GM21367 (cell line): ENCODE results near the gene MAGI3.

ENCODE experiments used
- ATAC-seq: cut with Tn5 transposase; IDR thresholded peaks from one replicate; pipeline ENCODE4 v1.9.1; 2021; ENCODE audit not compliant: unreplicated experiment

MAGI3 gene

GRCh38 chr1:113647164-113647563 is 256.8 kb downstream of the MAGI3 start:
- no peak for ATAC-seq

DNA sequence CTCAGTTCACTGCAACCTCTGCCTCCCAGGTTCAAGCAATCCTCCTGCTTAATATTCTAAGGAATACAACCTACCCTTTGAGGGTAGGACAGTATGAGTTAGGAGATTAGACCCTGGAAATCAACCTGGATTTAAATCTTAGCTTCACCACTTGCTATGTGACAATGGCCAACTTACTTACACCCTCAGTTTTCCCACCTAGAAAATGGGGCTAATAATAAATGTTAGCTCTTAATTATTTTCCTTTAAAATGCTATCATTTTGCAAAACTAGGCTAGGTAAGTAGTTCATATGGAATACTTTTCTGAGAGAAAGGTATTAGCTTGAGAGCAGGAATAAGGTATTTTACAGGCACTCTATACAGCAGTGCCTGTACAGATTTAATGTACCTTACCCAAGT is 258.2 kb downstream of the MAGI3 start:
- ATAC-seq: no peak

GRCh38 chr1:113652771-113653170 is 262.5 kb downstream of the MAGI3 start:
- ATAC-seq: no peak

DNA sequence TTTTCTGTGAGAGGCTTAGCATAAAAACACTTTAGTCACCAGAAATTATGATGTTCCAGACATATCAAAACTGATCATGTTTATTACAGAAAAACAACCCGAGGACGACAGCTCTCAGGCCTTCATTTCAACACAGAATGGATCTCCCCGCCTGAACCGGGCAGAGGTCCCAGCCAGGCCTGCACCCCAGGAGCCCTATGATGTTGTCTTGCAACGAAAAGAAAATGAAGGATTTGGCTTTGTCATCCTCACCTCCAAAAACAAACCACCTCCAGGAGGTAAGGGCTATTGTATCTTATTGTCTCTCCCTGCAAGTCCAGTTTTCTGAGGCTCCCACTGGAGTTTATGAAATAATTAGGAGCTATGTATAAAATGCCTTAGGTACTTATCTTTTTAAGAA is 263.4 kb downstream of the MAGI3 start:
- no peak for ATAC-seq

DNA sequence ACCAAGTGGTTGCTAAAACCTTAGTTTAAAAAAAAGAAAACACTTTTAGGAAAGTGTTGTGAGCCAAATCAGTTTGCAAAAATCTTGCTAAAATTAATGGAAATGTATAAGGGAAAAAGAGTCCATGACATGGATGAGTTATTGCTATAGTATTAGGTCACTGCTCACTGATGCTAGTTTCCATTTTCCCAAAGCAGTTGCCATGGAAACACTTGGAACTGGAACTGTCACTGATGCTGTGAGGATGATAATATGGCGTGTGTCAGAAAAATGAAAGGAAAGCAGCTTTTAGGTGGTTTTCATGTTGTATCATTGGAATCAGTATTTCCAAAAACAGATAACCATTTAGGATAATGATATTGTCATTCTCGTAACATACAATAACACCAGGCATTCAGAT is 264.6 kb downstream of the MAGI3 start:
- ATAC-seq: no peak

GRCh38 chr1:113657126-113657525 is 266.8 kb downstream of the MAGI3 start:
- ATAC-seq: no peak

DNA sequence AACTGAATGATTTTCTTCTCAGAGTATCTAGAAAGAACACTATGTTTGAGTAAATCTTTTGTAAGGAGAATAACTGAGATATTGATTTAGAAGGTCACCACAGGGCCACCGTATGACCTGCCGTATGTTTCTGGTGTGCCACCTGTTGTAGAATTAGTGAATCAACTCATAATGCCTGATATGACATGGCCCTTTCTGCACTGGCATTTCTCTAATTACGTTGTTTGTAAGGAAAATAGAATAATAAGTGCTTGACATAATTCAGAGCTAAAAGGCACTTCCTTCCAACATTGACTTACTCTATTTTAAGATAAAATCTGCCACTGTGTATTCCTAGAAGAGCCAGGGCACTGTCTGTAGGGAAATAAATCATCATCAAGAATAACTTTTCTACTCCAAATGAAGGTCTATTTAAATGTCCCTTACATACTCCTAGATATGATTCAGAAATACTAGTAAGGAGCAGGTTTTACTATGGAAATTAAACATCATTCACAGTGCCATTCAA is 267.3 kb downstream of the MAGI3 start:
- no peak for ATAC-seq

DNA sequence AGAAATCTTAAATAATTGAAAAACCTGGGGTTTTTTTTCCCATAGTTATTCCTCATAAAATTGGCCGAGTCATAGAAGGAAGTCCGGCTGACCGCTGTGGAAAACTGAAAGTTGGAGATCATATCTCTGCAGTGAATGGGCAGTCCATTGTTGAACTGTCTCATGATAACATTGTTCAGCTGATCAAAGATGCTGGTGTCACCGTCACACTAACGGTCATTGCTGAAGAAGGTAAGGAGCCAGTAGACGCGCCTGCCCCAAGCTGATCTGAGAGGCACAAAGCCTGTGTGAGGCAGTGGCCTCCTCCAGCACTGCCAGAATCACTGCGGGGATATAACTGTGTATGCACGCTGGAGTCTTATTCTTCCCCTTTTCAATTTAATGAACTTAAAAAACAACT is 268.7 kb downstream of the MAGI3 start:
- no peak for ATAC-seq

GRCh38 chr1:113659556-113659955 is 269.2 kb downstream of the MAGI3 start:
- no peak for ATAC-seq

DNA sequence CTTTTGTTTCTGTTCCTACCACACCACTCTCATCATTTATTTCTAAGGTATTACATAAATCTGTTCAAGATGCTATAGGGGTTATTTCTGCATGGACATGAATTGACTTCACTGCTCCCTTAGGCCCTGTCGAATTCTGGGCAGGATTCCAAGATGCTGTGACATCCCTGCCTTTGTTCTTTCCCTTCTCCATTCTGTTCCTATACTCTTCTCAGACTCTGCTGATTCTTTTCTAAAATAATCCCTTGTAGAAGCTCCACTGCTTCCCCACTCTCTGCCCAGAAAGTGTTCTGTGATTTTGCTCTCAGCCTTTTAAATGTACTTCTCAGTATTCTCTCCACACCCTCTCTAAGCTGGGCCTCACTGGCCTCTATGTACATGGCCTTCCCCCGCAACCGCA is 269.8 kb downstream of the MAGI3 start:
- no peak for ATAC-seq

- ATAC-seq: no peak
Observed at GRCh38 chr1:113662101-113662500, 271.8 kb downstream of the MAGI3 start.

GRCh38 chr1:113663165-113663951 is 273.0 kb downstream of the MAGI3 start:
- no peak for ATAC-seq

GRCh38 chr1:113665071-113665470 is 274.8 kb downstream of the MAGI3 start:
- ATAC-seq: no peak

- no peak for ATAC-seq
Observed at GRCh38 chr1:113666126-113666525, 275.8 kb downstream of the MAGI3 start.

GRCh38 chr1:113669988-113670387 is 279.7 kb downstream of the MAGI3 start:
- ATAC-seq: no peak

DNA sequence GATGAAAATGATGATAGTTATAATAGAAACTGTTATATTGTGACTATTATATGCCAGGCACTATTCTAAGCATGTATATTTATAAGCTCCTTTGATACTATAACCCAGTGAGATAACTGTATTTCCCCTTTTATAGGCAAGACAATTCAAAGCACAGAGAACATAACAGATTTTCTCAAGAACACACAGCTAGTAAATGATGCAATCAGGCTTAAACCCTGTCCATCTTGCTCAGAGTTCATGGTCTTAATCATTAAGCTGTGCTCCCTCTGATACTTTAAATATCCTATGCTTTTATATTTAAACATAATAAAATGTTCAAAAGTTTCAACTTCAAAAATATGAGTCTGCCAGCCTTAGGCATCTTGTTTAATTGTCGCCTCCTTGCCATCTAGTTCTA is 280.3 kb downstream of the MAGI3 start:
- ATAC-seq: no peak

DNA sequence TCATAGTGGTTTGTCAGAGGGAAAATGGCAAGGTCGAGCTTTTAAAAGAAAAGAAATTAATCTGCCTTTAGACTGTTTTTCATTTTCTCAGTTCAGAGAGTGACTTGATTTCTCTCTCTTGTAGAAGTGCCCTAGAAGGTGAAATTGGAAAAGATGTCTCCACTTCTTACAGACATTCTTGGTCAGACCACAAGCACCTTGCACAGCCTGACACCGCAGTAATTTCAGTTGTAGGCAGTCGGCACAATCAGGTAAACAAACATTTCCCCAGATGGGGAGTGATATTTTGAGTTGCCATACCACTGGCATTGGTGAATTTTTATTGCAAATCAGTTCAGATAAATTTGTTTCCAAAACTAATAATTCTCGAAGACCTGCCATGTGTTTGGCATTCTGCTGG is 282.2 kb downstream of the MAGI3 start:
- ATAC-seq: no peak

GRCh38 chr1:113674591-113674990 is 284.3 kb downstream of the MAGI3 start:
- no peak for ATAC-seq

GRCh38 chr1:113675302-113675701 is 285.0 kb downstream of the MAGI3 start:
- ATAC-seq: no peak

- no peak for ATAC-seq
Observed at GRCh38 chr1:113676524-113676923, 286.2 kb downstream of the MAGI3 start.

GRCh38 chr1:113677250-113678158 is 287.2 kb downstream of the MAGI3 start:
- no peak for ATAC-seq

DNA sequence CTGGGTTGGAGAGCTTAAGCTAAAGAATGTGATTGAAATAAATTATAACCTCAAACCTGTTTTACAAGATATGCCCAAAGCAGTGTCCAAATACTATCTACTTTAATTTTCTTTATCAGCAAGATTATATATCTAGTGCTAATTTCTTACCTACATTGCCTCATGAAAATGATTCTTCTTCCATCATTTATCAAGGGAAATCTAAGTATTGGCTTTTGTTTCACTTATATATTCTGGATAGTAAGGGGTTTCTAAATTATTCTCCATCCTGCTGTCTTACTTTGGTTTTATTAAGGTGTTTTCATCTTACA is 287.8 kb downstream of the MAGI3 start:
- no peak for ATAC-seq
